Body of pancreas (tissue), 4 donors: ENCODE results near the gene TRIM24.

Experiments used
- CTCF ChIP-seq, 7 experiments: fragments of 450-650 bp in 4 of 7; fragments of 200-600 bp in 3 of 7; sonication (generic) in 3 of 7; IDR thresholded peaks; one replicate each; pipeline ENCODE4 v1.5.1; 2016 to 2019; ENCODE audit warnings: antibody characterized with exemption in 7 of 7
- POLR2A ChIP-seq, 3 donors: fragments of 450-650 bp; IDR thresholded peaks; one replicate each; pipeline ENCODE4 v1.6.1; 2016; ENCODE audit warnings: antibody characterized with exemption in 3 of 3, mild to moderate bottlenecking in 2 of 3

GRCh38 chr7:138417078-138417700 is 42.9 kb upstream of the TRIM24 start:
- no peak for TF ChIP-seq POLR2A (IDR thresholded peaks at IDR 0.05)
- no peak for TF ChIP-seq CTCF (IDR thresholded peaks at IDR 0.05)
